ENCODE results near the gene RRM2.

Gene RRM2

GRCh38 chr2:10139536-10139935 lies 17.0 kb downstream of the RRM2 start:
- POLR2A ChIA-PET = interaction anchor here (1.5 kb wide), 1 partner anchor 8 kb away, joined by 5 read pairs; no protein-coding TSS in a partner anchor
- TF ChIP-seq SUZ12 (IDR thresholded peaks at IDR 0.05) (no peak), PKNOX1 (IDR thresholded peaks at IDR 0.05) (no peak), LEF1 (IDR thresholded peaks at IDR 0.05; ENCODE audit: borderline replicate concordance) (no peak), L3MBTL2 (conservative IDR thresholded peaks at IDR 0.05) (no peak), ARNT (IDR thresholded peaks at IDR 0.05) (no peak), HDGF (IDR thresholded peaks at IDR 0.05; ENCODE audit: borderline replicate concordance) (no peak), TARDBP (IDR thresholded peaks at IDR 0.05) (no peak), BHLHE40 (IDR thresholded peaks at IDR 0.05; ENCODE audit: borderline replicate concordance) (no peak)
- no peak for DNase-seq (ENCODE audit: extremely low spot score)
- CTCF ChIA-PET = interaction anchor here (1.2 kb wide), 1 partner anchor 15 kb away, joined by 3 read pairs; no protein-coding TSS in a partner anchor

- no peak for DNase-seq (ENCODE audit: extremely low spot score)
- CTCF ChIA-PET = interaction anchor here (1.3 to 1.6 kb wide), 2 partner anchors 8 to 294 kb away, joined by 3 to 19 read pairs; no protein-coding TSS in a partner anchor
- TF ChIP-seq FOXA1 (IDR thresholded peaks at IDR 0.05) (no peak), PKNOX1 (IDR thresholded peaks at IDR 0.05) (no peak), SUZ12 (IDR thresholded peaks at IDR 0.05) (no peak), SP1 (IDR thresholded peaks at IDR 0.05) (no peak)
- POLR2A ChIA-PET = interaction anchor here (1.5 kb wide), 1 partner anchor 10 kb away, joined by 5 read pairs; no protein-coding TSS in a partner anchor
These were observed 18.5 kb downstream of the RRM2 start for GRCh38 chr2:10140841-10141610.

- CTCF ChIA-PET = interaction anchor here (1.2 to 1.3 kb wide), 3 partner anchors 9 to 293 kb away, joined by 3 read pairs; no protein-coding TSS in a partner anchor
- no peak for TF ChIP-seq ELF4 (IDR thresholded peaks at IDR 0.05)
- no peak for TF ChIP-seq ARNT (IDR thresholded peaks at IDR 0.05)
- TF ChIP-seq PKNOX1 (IDR thresholded peaks at IDR 0.05) = no peak
- TF ChIP-seq CTBP1 (IDR thresholded peaks at IDR 0.05; ENCODE audit: borderline replicate concordance) = no peak
- TF ChIP-seq NFRKB (IDR thresholded peaks at IDR 0.05) = no peak
- POLR2A ChIA-PET = no interaction called here
- peak; percentile 62 for DNase-seq (ENCODE audit: extremely low spot score)
These were observed 19.4 kb downstream of the RRM2 start for GRCh38 chr2:10141736-10142639.

GRCh38 chr2:10142640-10142965 lies 20.1 kb downstream of the RRM2 start:
- CTCF ChIA-PET = interaction anchor here (1.2 to 1.3 kb wide), 2 partner anchors 266 to 292 kb away, joined by 3 read pairs; no protein-coding TSS in a partner anchor
- TF ChIP-seq BHLHE40 (IDR thresholded peaks at IDR 0.05; ENCODE audit: borderline replicate concordance) (no peak), NFRKB (IDR thresholded peaks at IDR 0.05) (no peak), SUZ12 (IDR thresholded peaks at IDR 0.05) (no peak), ARNT (IDR thresholded peaks at IDR 0.05) (no peak), FOXM1 (IDR thresholded peaks at IDR 0.05; ENCODE audit: borderline replicate concordance) (no peak), CTBP1 (IDR thresholded peaks at IDR 0.05; ENCODE audit: borderline replicate concordance) (no peak), FOXA1 (IDR thresholded peaks at IDR 0.05) (no peak), LEF1 (IDR thresholded peaks at IDR 0.05; ENCODE audit: borderline replicate concordance) (no peak), L3MBTL2 (conservative IDR thresholded peaks at IDR 0.05) (no peak), HDGF (IDR thresholded peaks at IDR 0.05; ENCODE audit: borderline replicate concordance) (no peak), ZNF384 (IDR thresholded peaks at IDR 0.05) (no peak), PKNOX1 (IDR thresholded peaks at IDR 0.05) (no peak)
- no peak for DNase-seq (ENCODE audit: extremely low spot score)
- POLR2A ChIA-PET = no interaction called here

GRCh38 chr2:10144771-10145518 lies 22.4 kb downstream of the RRM2 start:
- ChIA-PET POLR2A (interaction anchor here (0.9 kb wide), 1 partner anchor 16 kb away, joined by 5 read pairs; no protein-coding TSS in a partner anchor), CTCF (interaction anchor here (0.7 kb wide), 1 partner anchor 70 kb away, joined by 3 read pairs; no protein-coding TSS in a partner anchor)
- DNase-seq (ENCODE audit: extremely low spot score) = no peak
- TF ChIP-seq SUZ12 (IDR thresholded peaks at IDR 0.05) (no peak), TARDBP (IDR thresholded peaks at IDR 0.05) (no peak), SP1 (IDR thresholded peaks at IDR 0.05) (no peak)

Data from HEK293T (cell line).